Neuronal stem cell (in vitro differentiated cells): ENCODE data around the gene EPB41L4B.

Source experiments
- DNase-seq: peaks from one replicate; pipeline ENCODE4 v3.0.0-alpha.2; 2013; ENCODE audit warnings: low spot score
- H2AFZ ChIP-seq: one replicate; pipeline ENCODE4 v1.6.1; 2013; ENCODE audit warnings: mild to moderate bottlenecking, low read length, inconsistent platforms
- H2AK5ac ChIP-seq: 2 replicates; pipeline ENCODE4 v1.6.1; 2013; ENCODE audit warnings: low read depth, mild to moderate bottlenecking, inconsistent platforms, low read length, moderate library complexity, mixed read lengths
- H2BK120ac ChIP-seq: 2 replicates; pipeline ENCODE4 v1.6.1; 2013; ENCODE audit warnings: low read depth, mild to moderate bottlenecking, inconsistent platforms, low read length, moderate library complexity, mixed read lengths
- H2BK12ac ChIP-seq: one replicate; pipeline ENCODE4 v1.6.1; 2013; ENCODE audit warnings: low read length, inconsistent platforms
- H2BK15ac ChIP-seq: 2 replicates; pipeline ENCODE4 v1.6.1; 2013; ENCODE audit warnings: mild to moderate bottlenecking, low read length, inconsistent platforms, mixed read lengths
- H2BK5ac ChIP-seq: one replicate; pipeline ENCODE4 v1.6.1; 2013; ENCODE audit warnings: inconsistent platforms, mild to moderate bottlenecking, low read length, moderate library complexity
- H3K14ac ChIP-seq: one replicate; pipeline ENCODE4 v1.6.1; 2013; ENCODE audit warnings: low read length, inconsistent platforms
- H3K18ac ChIP-seq: 2 replicates; pipeline ENCODE4 v1.6.1; 2013; ENCODE audit warnings: low read length, inconsistent platforms
- H3K23ac ChIP-seq: 2 replicates; pipeline ENCODE4 v1.6.1; 2013; ENCODE audit warnings: low read depth, mild to moderate bottlenecking, mixed read lengths, low read length, inconsistent platforms; ENCODE audit not compliant: poor library complexity
- H3K27ac ChIP-seq: replicated peaks from 3 replicates; pipeline ENCODE4 v1.5.1; 2013; ENCODE audit warnings: low read length, inconsistent platforms
- H3K27me3 ChIP-seq, 3 experiments: 2 replicates each; pipeline ENCODE4 v1.6.1; 2013; ENCODE audit warnings: low read length in 3 of 3, mild to moderate bottlenecking in 2 of 3, inconsistent platforms in 1 of 3, low read depth in 1 of 3, mixed read lengths in 1 of 3, moderate library complexity in 1 of 3; ENCODE audit not compliant: control insufficient read depth in 3 of 3, insufficient read depth in 3 of 3
- H3K36me3 ChIP-seq, 2 donors: replicated peaks in 1 of 2; 2 replicates each; pipeline ENCODE4 v1.6.1; 2013; ENCODE audit warnings: low read length in 2 of 2; ENCODE audit not compliant: control insufficient read depth in 2 of 2, insufficient read depth in 2 of 2
- H3K4ac ChIP-seq: 2 replicates; pipeline ENCODE4 v1.6.1; 2013; ENCODE audit warnings: inconsistent platforms, mild to moderate bottlenecking, low read length, moderate library complexity
- H3K4me1 ChIP-seq, 2 donors: 1 replicate in 1 of 2; 2 replicates in 1 of 2; pipeline ENCODE4 v1.6.1; 2013; ENCODE audit warnings: low read length in 2 of 2, low read depth in 1 of 2; ENCODE audit not compliant: control insufficient read depth in 2 of 2, insufficient read depth in 1 of 2
- H3K4me2 ChIP-seq: one replicate; pipeline ENCODE4 v1.6.1; 2013; ENCODE audit warnings: mild to moderate bottlenecking, low read length, inconsistent platforms; ENCODE audit not compliant: insufficient read depth, poor library complexity, severe bottlenecking
- H3K4me3 ChIP-seq, 2 donors: 2 replicates each; pipeline ENCODE4 v1.5.1; 2013; ENCODE audit warnings: low read length in 2 of 2, mild to moderate bottlenecking in 2 of 2, inconsistent platforms in 1 of 2, moderate library complexity in 1 of 2
- H3K79me1 ChIP-seq: one replicate; pipeline ENCODE4 v1.6.1; 2013; ENCODE audit warnings: low read depth, mild to moderate bottlenecking, inconsistent platforms, low read length, moderate library complexity
- H3K9ac ChIP-seq: one replicate; pipeline ENCODE4 v1.6.1; 2013; ENCODE audit warnings: mild to moderate bottlenecking, low read depth, low read length, inconsistent platforms; ENCODE audit not compliant: poor library complexity
- H3K9me3 ChIP-seq, 2 donors: replicated peaks in 1 of 2; 2 replicates each; pipeline versions ENCODE3 to v1.6.1; 2013; ENCODE audit warnings: low read length in 2 of 2, mild to moderate bottlenecking in 2 of 2, inconsistent platforms in 1 of 2, low read depth in 1 of 2, mixed read lengths in 1 of 2, moderate library complexity in 1 of 2; ENCODE audit not compliant: control insufficient read depth in 2 of 2, insufficient read depth in 1 of 2
- H4K8ac ChIP-seq: one replicate; pipeline ENCODE4 v1.6.1; 2013; ENCODE audit warnings: low read depth, mild to moderate bottlenecking, inconsistent platforms, low read length, moderate library complexity
- H4K91ac ChIP-seq: one replicate; pipeline ENCODE4 v1.6.1; 2013; ENCODE audit warnings: low read length, low read depth, mild to moderate bottlenecking, inconsistent platforms; ENCODE audit not compliant: poor library complexity
- whole genome bisulfite sequencing, 2 donors: extraction: QIAGEN DNeasy Blood & Tissue Kit; methylation state at CpG; one replicate each; pipeline ENCODE4 v1.1.7; 2013; ENCODE audit warnings: missing lambda C conversion rate in 2 of 2, mixed read lengths in 1 of 2; ENCODE audit not compliant: insufficient read length in 2 of 2, insufficient replicate concordance in 1 of 2; ENCODE audit errors: extremely low coverage in 2 of 2; 5-methylcytosine and 5-hydroxymethylcytosine counted together

The EPB41L4B gene

GRCh38 chr9:109161471-109161870 is 159.4 kb downstream of the EPB41L4B start:
- H3K4me1 ChIP-seq = peaks cover 5 to 9% of the 10 kb centered on the region in 2 donors
- H2AFZ ChIP-seq = no peak overlapping the region
- H3K79me1 ChIP-seq = no peaks in the 10 kb centered on the region
- H3K4ac ChIP-seq = no peak overlapping the region
- no peak overlapping the region for H3K23ac ChIP-seq
- H3K14ac ChIP-seq = no peak overlapping the region
- H3K4me3 ChIP-seq = no peak overlapping the region
- H2BK120ac ChIP-seq = no peak overlapping the region
- no peak overlapping the region for H2BK5ac ChIP-seq
- H3K36me3 ChIP-seq = no peaks in the 10 kb centered on the region
- no peak for DNase-seq
- H3K9ac ChIP-seq = no peak overlapping the region
- no peak overlapping the region for H4K91ac ChIP-seq
- no peak overlapping the region for H3K18ac ChIP-seq
- no peak overlapping the region for H2BK12ac ChIP-seq
- no peak overlapping the region for H2BK15ac ChIP-seq
- WGBS, 2 donors = no CpG with 5 or more reads among the region's 3 CpGs
- H3K4me2 ChIP-seq = no peak overlapping the region
- H4K8ac ChIP-seq = no peak overlapping the region
- peaks cover 0 to 73% (median 6%) of the 10 kb centered on the region in 3 experiments for H3K27me3 ChIP-seq
- no peak overlapping the region for H3K27ac ChIP-seq
- peaks cover 5 to 17% of the 10 kb centered on the region in 2 donors for H3K9me3 ChIP-seq
- no peak overlapping the region for H2AK5ac ChIP-seq

- no peak for DNase-seq
- Histone ChIP-seq H2BK15ac (no peak overlapping the region), H3K18ac (no peak overlapping the region), H3K36me3 (no peaks in the 10 kb centered on the region), H3K27me3 (peaks cover 0 to 67% (median 6%) of the 10 kb centered on the region in 3 experiments), H3K9me3 (peaks cover 0 to 8% of the 10 kb centered on the region in 2 donors), H4K8ac (no peak overlapping the region), H4K91ac (no peak overlapping the region), H2AK5ac (no peak overlapping the region), H2BK12ac (no peak overlapping the region), H2BK5ac (no peak overlapping the region), H3K4me1 (no peaks in the 10 kb centered on the region), H3K23ac (no peak overlapping the region), H3K79me1 (no peaks in the 10 kb centered on the region), H3K27ac (no peak overlapping the region), H3K4me3 (no peak overlapping the region), H2BK120ac (no peak overlapping the region), H2AFZ (no peak overlapping the region), H3K9ac (no peak overlapping the region), H3K4ac (no peak overlapping the region), H3K14ac (no peak overlapping the region), H3K4me2 (no peak overlapping the region)
- WGBS, 2 donors = no CpG with 5 or more reads among the region's 4 CpGs
Observed at GRCh38 chr9:109159583-109159982, 161.3 kb downstream of the EPB41L4B start.

- H3K9me3 ChIP-seq = peaks cover 0 to 13% of the 10 kb centered on the region in 2 donors
- no peaks in the 10 kb centered on the region for H3K79me1 ChIP-seq
- no peak overlapping the region for H3K18ac ChIP-seq
- H3K27ac ChIP-seq = no peak overlapping the region
- no peak overlapping the region for H4K91ac ChIP-seq
- H3K27me3 ChIP-seq = peaks cover 0 to 63% (median 3%) of the 10 kb centered on the region in 3 experiments
- no peak overlapping the region for H3K4me2 ChIP-seq
- no peak overlapping the region for H4K8ac ChIP-seq
- H2AFZ ChIP-seq = no peak overlapping the region
- no peaks in the 10 kb centered on the region for H3K36me3 ChIP-seq
- no peak overlapping the region for H2AK5ac ChIP-seq
- no peak overlapping the region for H3K4me3 ChIP-seq
- H2BK5ac ChIP-seq = no peak overlapping the region
- no peaks in the 10 kb centered on the region for H3K4me1 ChIP-seq
- H3K9ac ChIP-seq = no peak overlapping the region
- H3K23ac ChIP-seq = no peak overlapping the region
- H2BK12ac ChIP-seq = no peak overlapping the region
- DNase-seq = no peak
- H3K4ac ChIP-seq = no peak overlapping the region
- H2BK15ac ChIP-seq = no peak overlapping the region
- H3K14ac ChIP-seq = no peak overlapping the region
- no peak overlapping the region for H2BK120ac ChIP-seq
Observed at GRCh38 chr9:109158651-109159050, 162.2 kb downstream of the EPB41L4B start.

GRCh38 chr9:109156708-109157107 is 164.2 kb downstream of the EPB41L4B start:
- Histone ChIP-seq H3K23ac (no peak overlapping the region), H3K4me3 (no peak overlapping the region), H3K4me2 (no peak overlapping the region), H2AK5ac (no peak overlapping the region), H2BK12ac (no peak overlapping the region), H3K27me3 (peaks cover 0 to 46% (median 1%) of the 10 kb centered on the region in 3 experiments), H3K4me1 (no peaks in the 10 kb centered on the region), H3K36me3 (no peaks in the 10 kb centered on the region), H2BK5ac (no peak overlapping the region), H3K27ac (no peak overlapping the region), H2AFZ (no peak overlapping the region), H3K14ac (no peak overlapping the region), H3K18ac (no peak overlapping the region), H3K4ac (no peak overlapping the region), H3K79me1 (no peaks in the 10 kb centered on the region), H4K91ac (no peak overlapping the region), H2BK15ac (no peak overlapping the region), H4K8ac (no peak overlapping the region), H2BK120ac (no peak overlapping the region), H3K9ac (no peak overlapping the region), H3K9me3 (peaks cover 0 to 16% of the 10 kb centered on the region in 2 donors)
- no peak for DNase-seq
- no CpG with 5 or more reads among the region's 8 CpGs for WGBS, 2 donors
